BLaER1 treated with 17β-estradiol and CSF1 and Interleukin-3, amounts not matched to agents 10 nM and 100 nM (cell line): Measurements from ENCODE around the gene CHST15.

Source experiments
- H3K27ac ChIP-seq, 11 experiments: shearing (Covaris generic); formaldehyde crosslinking; 2 replicates each; pipeline ENCODE4 v1.8.1; 2022
- H3K27me3 ChIP-seq, 11 experiments: shearing (Covaris generic); formaldehyde crosslinking; 2 replicates each; pipeline ENCODE4 v1.8.1; 2022
- H3K36me3 ChIP-seq, 11 experiments: shearing (Covaris generic); formaldehyde crosslinking; 2 replicates each; pipeline ENCODE4 v1.8.1; 2022
- H3K4me1 ChIP-seq, 10 experiments: shearing (Covaris generic); formaldehyde crosslinking; 2 replicates each; pipeline ENCODE4 v1.8.1; 2022
- H3K4me2 ChIP-seq, 11 experiments: shearing (Covaris generic); formaldehyde crosslinking; 2 replicates each; pipeline ENCODE4 v1.8.1; 2022
- H3K4me3 ChIP-seq, 10 experiments: shearing (Covaris generic); formaldehyde crosslinking; 2 replicates each; pipeline ENCODE4 v1.8.1; 2022
- H3K9ac ChIP-seq, 11 experiments: shearing (Covaris generic); formaldehyde crosslinking; 2 replicates each; pipeline ENCODE4 v1.8.1; 2022
- H3K9me3 ChIP-seq, 11 experiments: shearing (Covaris generic); formaldehyde crosslinking; replicated peaks in 1 of 11; 2 replicates each; pipeline ENCODE4 v1.8.1; 2022
- H4K20me1 ChIP-seq, 11 experiments: shearing (Covaris generic); formaldehyde crosslinking; 2 replicates each; pipeline ENCODE4 v1.8.1; 2022
- Cebpa-rat ChIP-seq, 11 experiments: shearing (Covaris generic); IDR thresholded peaks; 2 replicates each; pipeline ENCODE4 v1.8.1; 2022

CHST15 gene

DNA sequence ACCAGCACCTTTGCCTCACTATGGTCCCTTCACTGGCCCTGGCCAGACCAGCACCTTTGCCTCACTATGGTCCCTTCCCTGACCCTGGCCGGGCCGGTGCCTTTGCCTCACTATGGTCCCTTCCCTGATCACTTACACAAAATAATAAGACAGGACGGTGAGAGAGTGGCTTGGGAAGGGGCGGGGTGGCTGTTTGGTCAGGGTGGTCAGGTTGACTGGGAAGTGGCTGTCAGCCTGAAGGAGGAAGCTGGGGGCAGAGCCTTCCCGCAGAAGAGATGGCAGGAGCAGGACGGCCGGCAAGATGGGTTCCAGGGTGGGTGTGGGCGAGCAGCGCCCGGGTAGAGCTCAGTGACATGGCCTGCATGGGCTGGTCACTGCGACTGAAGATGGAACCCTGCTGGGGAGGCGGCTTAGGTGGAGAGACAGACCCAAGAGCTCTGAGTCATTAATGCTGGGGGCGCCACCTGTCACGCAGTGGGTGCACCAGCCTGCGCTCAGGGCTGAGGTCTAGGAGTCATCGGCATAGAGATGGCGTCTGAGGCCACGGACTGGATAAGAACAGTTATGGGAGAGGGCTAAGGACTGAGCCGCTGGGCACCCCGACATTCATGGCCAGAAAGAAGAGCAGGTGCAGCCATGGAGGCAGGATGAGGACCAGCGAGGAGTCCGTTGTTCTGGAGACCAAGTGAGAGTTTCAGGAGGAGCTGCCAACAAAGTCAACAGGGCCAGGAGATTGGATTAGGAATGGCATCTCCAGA, 91.8 kb downstream of the CHST15 start:
- no peaks in the 10 kb centered on the region for H3K27me3 ChIP-seq
- peaks cover 47 to 69% (median 61%) of the 10 kb centered on the region in 11 experiments; a peak in 21 of 22 replicates for H4K20me1 ChIP-seq
- peaks cover 60 to 97% (median 75%) of the 10 kb centered on the region in 10 experiments for H3K4me1 ChIP-seq
- no peak for TF ChIP-seq Cebpa-rat (IDR thresholded peaks at IDR 0.05)
- H3K27ac ChIP-seq: peak overlapping the region in 7 of 11 experiments; percentile 15 to 93 (median 28); a peak in 9 of 22 replicates
- peak overlapping the region in 4 of 11 experiments; percentile 30 to 40 (median 32); a peak in 4 of 22 replicates for H3K9ac ChIP-seq
- peak overlapping the region in 2 of 10 experiments; percentile 23 to 54; a peak in 1 of 20 replicates for H3K4me3 ChIP-seq
- peak overlapping the region; percentile 64 to 88 (median 83) for H3K4me2 ChIP-seq
- no peaks in the 10 kb centered on the region for H3K9me3 ChIP-seq
- H3K36me3 ChIP-seq: peaks cover 22 to 52% (median 41%) of the 10 kb centered on the region in 11 experiments; a peak in 21 of 22 replicates

- Histone ChIP-seq H3K9ac (peak overlapping the region in 4 of 11 experiments; percentile 30 to 40 (median 32); a peak in 4 of 22 replicates), H3K4me1 (peaks cover 60 to 97% (median 75%) of the 10 kb centered on the region in 10 experiments), H3K36me3 (peaks cover 15 to 44% (median 33%) of the 10 kb centered on the region in 11 experiments; a peak in 21 of 22 replicates), H3K27me3 (no peaks in the 10 kb centered on the region), H3K4me3 (peak overlapping the region in 2 of 10 experiments; percentile 23 to 54; a peak in 2 of 20 replicates), H3K9me3 (no peaks in the 10 kb centered on the region), H3K4me2 (peak overlapping the region; percentile 64 to 88 (median 83)), H4K20me1 (peaks cover 39 to 61% (median 53%) of the 10 kb centered on the region in 11 experiments; a peak in 21 of 22 replicates), H3K27ac (peak overlapping the region in 7 of 11 experiments; percentile 15 to 93 (median 44); a peak in 10 of 22 replicates)
- no peak for TF ChIP-seq Cebpa-rat (IDR thresholded peaks at IDR 0.05)
Observed at GRCh38 chr10:124000792-124001201, 92.6 kb downstream of the CHST15 start.

GRCh38 chr10:123999956-124000615, 93.3 kb downstream of the CHST15 start:
- Histone ChIP-seq H3K9ac (peak overlapping the region in 4 of 11 experiments; percentile 16 to 62 (median 38); a peak in 5 of 22 replicates), H3K4me3 (no peak overlapping the region), H3K36me3 (peaks cover 9 to 37% (median 26%) of the 10 kb centered on the region in 11 experiments; a peak in 21 of 22 replicates), H3K4me1 (peaks cover 60 to 97% (median 78%) of the 10 kb centered on the region in 10 experiments), H3K27me3 (no peaks in the 10 kb centered on the region), H3K9me3 (no peaks in the 10 kb centered on the region), H4K20me1 (peaks cover 32 to 54% (median 46%) of the 10 kb centered on the region in 11 experiments; a peak in 21 of 22 replicates), H3K27ac (peak overlapping the region in 7 of 11 experiments; percentile 33 to 93 (median 85); a peak in 14 of 22 replicates), H3K4me2 (peak overlapping the region; percentile 64 to 88 (median 83))
- no peak for TF ChIP-seq Cebpa-rat (IDR thresholded peaks at IDR 0.05)

DNA sequence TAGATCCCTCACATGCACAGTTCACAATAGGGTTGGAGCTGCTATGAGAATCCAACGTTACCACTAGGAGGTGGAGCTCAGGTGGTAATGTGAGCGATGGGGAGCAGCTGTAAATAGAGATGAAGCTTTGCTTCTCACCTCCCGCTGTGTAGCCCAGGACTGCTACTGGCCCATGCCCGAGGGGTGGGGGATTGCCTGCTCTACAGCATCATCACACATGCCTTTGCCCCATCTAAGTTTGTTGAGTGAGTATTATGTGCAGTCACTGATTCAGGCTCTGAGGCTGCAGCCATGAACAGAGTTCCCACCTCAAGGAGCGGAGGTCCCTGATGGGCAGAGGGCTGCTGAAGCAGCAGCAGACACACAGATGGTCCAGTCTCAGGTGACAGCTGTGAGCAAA, 94.1 kb downstream of the CHST15 start:
- Histone ChIP-seq H3K27ac (peak overlapping the region in 5 of 11 experiments; percentile 19 to 93 (median 86); a peak in 10 of 22 replicates), H3K36me3 (peaks cover 5 to 29% (median 17%) of the 10 kb centered on the region in 11 experiments; a peak in 18 of 22 replicates), H3K4me1 (peaks cover 61 to 97% (median 83%) of the 10 kb centered on the region in 10 experiments), H3K27me3 (peaks cover 0 to 2% (median 0%) of the 10 kb centered on the region in 11 experiments; a peak in 2 of 22 replicates), H3K9ac (peak overlapping the region in 3 of 11 experiments; percentile 40 to 79 (median 68); a peak in 4 of 22 replicates), H3K4me2 (peak overlapping the region in 5 of 11 experiments; percentile 65 to 94 (median 81); a peak in 11 of 22 replicates), H3K4me3 (no peak overlapping the region), H3K9me3 (no peaks in the 10 kb centered on the region), H4K20me1 (peaks cover 26 to 46% (median 38%) of the 10 kb centered on the region in 11 experiments; a peak in 21 of 22 replicates)
- no peak for TF ChIP-seq Cebpa-rat (IDR thresholded peaks at IDR 0.05)

DNA sequence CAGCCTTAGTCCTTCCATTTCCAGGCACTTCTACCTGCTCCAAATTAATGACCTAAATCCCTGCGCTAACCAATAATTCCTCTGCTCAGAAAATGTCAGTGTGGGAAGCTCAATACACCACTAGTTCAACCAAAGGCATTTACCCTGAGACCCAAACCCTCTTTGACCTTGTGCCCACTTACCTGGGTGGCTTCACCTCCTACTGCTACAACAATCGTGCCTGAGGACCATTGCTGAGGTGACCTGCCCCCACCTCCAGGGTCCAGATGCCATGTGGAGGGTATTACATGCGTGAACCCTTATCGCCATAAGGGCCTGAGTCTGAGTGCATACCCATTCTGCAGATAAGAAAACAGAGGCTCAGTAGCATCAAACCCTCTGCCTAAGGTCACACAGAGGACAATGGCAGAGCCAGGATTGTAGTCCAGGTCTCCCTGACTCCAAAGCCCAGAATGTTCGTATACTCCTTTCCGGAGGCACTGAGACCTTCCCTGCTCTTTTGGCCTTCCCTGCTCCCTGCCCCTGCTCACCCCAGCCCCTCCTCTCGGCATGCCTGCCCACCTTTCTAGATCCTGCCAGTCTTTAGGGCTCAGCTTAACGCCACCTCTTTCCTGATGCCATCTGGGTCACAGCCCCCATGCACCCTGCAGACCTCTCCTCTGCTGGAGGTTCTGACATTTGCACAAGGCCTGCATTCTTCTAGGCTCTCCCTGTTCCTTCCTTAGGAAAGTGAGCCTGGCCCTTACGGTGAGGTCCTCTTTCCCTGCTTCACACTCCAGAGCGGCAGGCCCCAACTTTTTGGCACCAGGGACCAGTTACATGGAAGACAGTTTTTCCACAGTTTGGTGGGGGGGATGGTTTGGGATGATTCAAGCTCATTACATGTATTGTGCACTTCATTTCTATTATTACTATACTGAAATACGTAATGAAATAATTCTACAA, 94.9 kb downstream of the CHST15 start:
- Histone ChIP-seq H3K27me3 (peaks cover 0 to 10% (median 0%) of the 10 kb centered on the region in 11 experiments; a peak in 3 of 22 replicates), H3K4me3 (peak overlapping the region in 1 of 10 experiments; percentile 44; a peak in 1 of 20 replicates), H3K4me2 (peak overlapping the region; percentile 29 to 94 (median 81); a peak in 21 of 22 replicates), H4K20me1 (peaks cover 18 to 38% (median 30%) of the 10 kb centered on the region in 11 experiments; a peak in 19 of 22 replicates), H3K27ac (peak overlapping the region; percentile 17 to 93 (median 71); a peak in 19 of 22 replicates), H3K9ac (peak overlapping the region in 9 of 11 experiments; percentile 13 to 79 (median 59); a peak in 12 of 22 replicates), H3K9me3 (no peaks in the 10 kb centered on the region), H3K36me3 (peaks cover 0 to 21% (median 10%) of the 10 kb centered on the region in 11 experiments; a peak in 16 of 22 replicates), H3K4me1 (peaks cover 61 to 96% (median 86%) of the 10 kb centered on the region in 10 experiments)
- no peak for TF ChIP-seq Cebpa-rat (IDR thresholded peaks at IDR 0.05)

DNA sequence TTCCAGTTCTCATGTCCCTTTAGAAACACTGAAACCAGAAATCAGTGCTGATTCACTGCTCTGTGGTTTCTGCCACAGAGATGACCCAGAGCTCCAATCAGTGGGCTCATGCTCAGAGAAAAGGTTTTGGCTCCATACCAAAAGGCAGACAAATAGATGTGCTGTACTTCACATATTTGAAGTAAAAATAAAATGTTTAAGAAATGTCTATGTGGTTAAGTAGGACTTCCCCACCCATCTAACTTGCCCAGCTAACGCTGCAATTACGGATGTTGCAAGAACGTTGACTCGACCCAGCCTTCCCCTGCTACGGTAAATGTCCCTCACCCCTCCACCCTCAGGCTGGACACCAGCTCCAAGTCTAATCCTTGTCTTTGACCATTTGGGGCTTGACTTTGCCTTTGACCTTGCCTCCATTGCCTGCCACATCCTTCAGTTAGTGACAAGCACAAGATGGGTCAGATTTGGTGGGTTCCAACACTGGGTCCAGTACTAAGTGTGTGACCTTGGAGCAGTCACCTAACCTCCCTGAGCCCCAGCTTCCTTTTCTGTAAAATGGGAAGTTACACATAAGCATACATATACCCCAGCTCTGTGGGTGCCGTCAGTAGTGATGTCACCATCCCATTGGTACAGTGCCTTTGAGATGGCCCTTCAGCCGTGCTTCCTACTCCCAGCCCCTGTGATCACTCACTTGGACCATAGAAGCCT, 95.8 kb downstream of the CHST15 start:
- peak overlapping the region; percentile 29 to 98 (median 88); a peak in 20 of 22 replicates for H3K4me2 ChIP-seq
- peaks cover 10 to 30% (median 21%) of the 10 kb centered on the region in 11 experiments; a peak in 19 of 22 replicates for H4K20me1 ChIP-seq
- no peak overlapping the region; a peak in 1 of 20 replicates for H3K4me3 ChIP-seq
- peaks cover 0 to 12% (median 3%) of the 10 kb centered on the region in 11 experiments; a peak in 10 of 22 replicates for H3K36me3 ChIP-seq
- peak overlapping the region; percentile 17 to 93 (median 71); a peak in 19 of 22 replicates for H3K27ac ChIP-seq
- H3K9me3 ChIP-seq: no peaks in the 10 kb centered on the region
- H3K27me3 ChIP-seq: peaks cover 0 to 11% (median 0%) of the 10 kb centered on the region in 11 experiments; a peak in 3 of 22 replicates
- peak overlapping the region in 9 of 11 experiments; percentile 13 to 79 (median 71); a peak in 14 of 22 replicates for H3K9ac ChIP-seq
- peaks cover 61 to 88% (median 82%) of the 10 kb centered on the region in 10 experiments for H3K4me1 ChIP-seq
- peak; percentile 20 to 95 (median 80); a peak in 19 of 22 replicates for TF ChIP-seq Cebpa-rat (IDR thresholded peaks at IDR 0.05)
